Loucy (cell line): Measurements from ENCODE around the gene MED4.
A peak's percentile ranks its signal among the peaks of the same experiment; 100 is the strongest.

Experiments
- H2AFZ ChIP-seq: fragments of 200-600 bp; sonication (generic); 2 replicates; pipeline ENCODE4 v1.6.0; 2016; ENCODE audit warnings: antibody characterized with exemption, mild to moderate bottlenecking, low read length, moderate library complexity
- H3F3A ChIP-seq: fragments of 200-600 bp; 2 replicates; pipeline ENCODE4 v1.6.0; 2016; ENCODE audit warnings: antibody characterized with exemption, low read depth, mild to moderate bottlenecking
- H3K27me3 ChIP-seq: fragments of 200-600 bp; sonication (generic); 2 replicates; pipeline ENCODE4 v1.6.1; 2014; ENCODE audit warnings: low read length, mild to moderate bottlenecking; ENCODE audit not compliant: insufficient read depth, poor library complexity, severe bottlenecking
- H3K36me3 ChIP-seq: fragments of 200-600 bp; sonication (generic); 2 replicates; pipeline ENCODE4 v1.6.1; 2016; ENCODE audit warnings: low read length; ENCODE audit not compliant: insufficient read depth
- H3K4me1 ChIP-seq: fragments of 200-600 bp; sonication (generic); 2 replicates; pipeline ENCODE4 v1.5.1; 2014; ENCODE audit warnings: low read length, mild to moderate bottlenecking; ENCODE audit not compliant: insufficient read depth, poor library complexity, severe bottlenecking
- H3K4me2 ChIP-seq: fragments of 200-600 bp; sonication (generic); 2 replicates; pipeline ENCODE4 v1.6.0; 2014; ENCODE audit warnings: antibody characterized with exemption, low read length, low read depth, mild to moderate bottlenecking; ENCODE audit not compliant: poor library complexity, severe bottlenecking
- H3K4me3 ChIP-seq: fragments of 200-600 bp; sonication (generic); 2 replicates; pipeline ENCODE4 v1.5.1; 2014; ENCODE audit warnings: low read length, mild to moderate bottlenecking, mixed read lengths; ENCODE audit not compliant: poor library complexity, severe bottlenecking
- H3K79me2 ChIP-seq: fragments of 200-600 bp; sonication (generic); 2 replicates; pipeline ENCODE4 v1.6.1; 2014; ENCODE audit warnings: low read length; ENCODE audit not compliant: insufficient read depth
- H3K9ac ChIP-seq: fragments of 200-600 bp; sonication (generic); 2 replicates; pipeline ENCODE4 v1.6.0; 2014; ENCODE audit warnings: mild to moderate bottlenecking, low read depth, low read length, moderate library complexity; ENCODE audit not compliant: poor library complexity, severe bottlenecking
- H3K9me2 ChIP-seq: fragments of 200-600 bp; sonication (generic); replicated peaks from 2 replicates; pipeline ENCODE4 v1.6.1; 2016; ENCODE audit warnings: low read depth, low read length, mixed read lengths
- H3K9me3 ChIP-seq: fragments of 200-600 bp; sonication (generic); 2 replicates; pipeline ENCODE4 v1.6.1; 2014; ENCODE audit warnings: mild to moderate bottlenecking, antibody characterized with exemption, low read length, low read depth; ENCODE audit not compliant: insufficient read depth
- H4K20me1 ChIP-seq: fragments of 200-600 bp; sonication (generic); 2 replicates; pipeline ENCODE4 v1.6.0; 2014; ENCODE audit warnings: antibody characterized with exemption, low read length, mild to moderate bottlenecking; ENCODE audit not compliant: insufficient read depth, poor library complexity, severe bottlenecking
- EZH2phosphoT487 ChIP-seq: fragments of 200-600 bp; IDR thresholded peaks from 2 replicates; pipeline ENCODE4 v1.6.1; 2018; ENCODE audit warnings: antibody characterized with exemption, mild to moderate bottlenecking, moderate library complexity, borderline replicate concordance
- TF ChIP-seq, protein P1 (sequence below): fragments of 200-600 bp; sonication (generic); conservative IDR thresholded peaks from 2 replicates; pipeline ENCODE4 v1.5.1; 2014; ENCODE audit warnings: mild to moderate bottlenecking, antibody characterized with exemption, low read length

The MED4 gene

DNA sequence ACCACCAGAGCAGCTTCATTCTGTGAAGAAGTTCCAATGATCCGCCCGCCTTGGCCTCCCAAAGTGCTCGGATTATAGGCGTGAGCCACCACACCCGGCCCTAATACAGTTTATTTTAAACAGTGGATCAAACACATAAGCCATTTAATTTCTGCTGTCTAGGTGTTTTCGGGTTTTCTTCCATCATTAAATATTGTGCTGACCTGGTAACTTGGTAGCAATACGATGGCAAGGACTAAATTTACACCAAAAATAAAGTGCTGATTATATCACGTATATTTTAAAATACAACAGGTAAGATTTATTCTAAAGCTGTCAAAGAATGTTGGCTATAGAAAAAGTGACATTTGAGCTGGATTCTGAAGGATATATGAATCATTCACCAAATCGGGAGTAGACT lies 1.3 kb downstream of the MED4 start:
- no peaks in the 10 kb centered on the region for H3F3A ChIP-seq
- H3K79me2 ChIP-seq = peaks cover 64% of the 10 kb centered on the region
- peaks cover 42% of the 10 kb centered on the region for H3K4me1 ChIP-seq
- no peak for TF ChIP-seq EZH2phosphoT487
- TF ChIP-seq, protein P1, sequence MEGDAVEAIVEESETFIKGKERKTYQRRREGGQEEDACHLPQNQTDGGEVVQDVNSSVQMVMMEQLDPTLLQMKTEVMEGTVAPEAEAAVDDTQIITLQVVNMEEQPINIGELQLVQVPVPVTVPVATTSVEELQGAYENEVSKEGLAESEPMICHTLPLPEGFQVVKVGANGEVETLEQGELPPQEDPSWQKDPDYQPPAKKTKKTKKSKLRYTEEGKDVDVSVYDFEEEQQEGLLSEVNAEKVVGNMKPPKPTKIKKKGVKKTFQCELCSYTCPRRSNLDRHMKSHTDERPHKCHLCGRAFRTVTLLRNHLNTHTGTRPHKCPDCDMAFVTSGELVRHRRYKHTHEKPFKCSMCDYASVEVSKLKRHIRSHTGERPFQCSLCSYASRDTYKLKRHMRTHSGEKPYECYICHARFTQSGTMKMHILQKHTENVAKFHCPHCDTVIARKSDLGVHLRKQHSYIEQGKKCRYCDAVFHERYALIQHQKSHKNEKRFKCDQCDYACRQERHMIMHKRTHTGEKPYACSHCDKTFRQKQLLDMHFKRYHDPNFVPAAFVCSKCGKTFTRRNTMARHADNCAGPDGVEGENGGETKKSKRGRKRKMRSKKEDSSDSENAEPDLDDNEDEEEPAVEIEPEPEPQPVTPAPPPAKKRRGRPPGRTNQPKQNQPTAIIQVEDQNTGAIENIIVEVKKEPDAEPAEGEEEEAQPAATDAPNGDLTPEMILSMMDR = no peak
- peak overlapping the region; percentile 99 for H3K4me3 ChIP-seq
- H3K27me3 ChIP-seq = peaks cover 3% of the 10 kb centered on the region
- H4K20me1 ChIP-seq = peaks cover 62% of the 10 kb centered on the region
- no peaks in the 10 kb centered on the region for H3K9me3 ChIP-seq
- no peaks in the 10 kb centered on the region for H3K9me2 ChIP-seq
- H3K4me2 ChIP-seq = peak overlapping the region; percentile 85
- H3K9ac ChIP-seq = peak overlapping the region; percentile 97
- H3K36me3 ChIP-seq = no peaks in the 10 kb centered on the region
- no peak overlapping the region for H2AFZ ChIP-seq

DNA sequence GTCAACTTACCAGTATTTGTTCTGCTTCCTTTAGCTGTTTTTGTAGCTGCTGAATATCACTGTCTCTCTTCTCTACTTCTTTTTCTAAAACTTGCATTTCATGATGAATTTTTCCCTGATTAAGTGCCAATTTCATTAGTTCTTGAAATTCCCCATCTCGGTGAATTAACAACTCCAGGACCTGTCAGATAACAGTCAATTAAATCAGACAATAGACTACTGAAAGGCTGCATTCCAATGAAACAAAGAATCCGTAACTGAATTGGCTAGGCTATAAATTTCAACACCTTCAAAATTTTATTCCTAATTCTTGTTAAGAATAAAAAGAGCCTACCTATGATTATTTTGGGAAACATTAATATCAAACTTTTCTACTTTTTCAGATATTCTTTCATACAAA lies 8.6 kb downstream of the MED4 start:
- Histone ChIP-seq H4K20me1 (peaks cover 47% of the 10 kb centered on the region), H2AFZ (no peak overlapping the region), H3K4me2 (no peak overlapping the region), H3K27me3 (no peaks in the 10 kb centered on the region), H3K9ac (no peak overlapping the region), H3K36me3 (peaks cover 47% of the 10 kb centered on the region), H3K4me3 (no peak overlapping the region), H3K9me2 (no peaks in the 10 kb centered on the region), H3K4me1 (peaks cover 19% of the 10 kb centered on the region), H3K79me2 (peaks cover 62% of the 10 kb centered on the region), H3K9me3 (no peaks in the 10 kb centered on the region), H3F3A (no peaks in the 10 kb centered on the region)
- TF ChIP-seq, protein P1 = no peak
- TF ChIP-seq EZH2phosphoT487 = no peak

DNA sequence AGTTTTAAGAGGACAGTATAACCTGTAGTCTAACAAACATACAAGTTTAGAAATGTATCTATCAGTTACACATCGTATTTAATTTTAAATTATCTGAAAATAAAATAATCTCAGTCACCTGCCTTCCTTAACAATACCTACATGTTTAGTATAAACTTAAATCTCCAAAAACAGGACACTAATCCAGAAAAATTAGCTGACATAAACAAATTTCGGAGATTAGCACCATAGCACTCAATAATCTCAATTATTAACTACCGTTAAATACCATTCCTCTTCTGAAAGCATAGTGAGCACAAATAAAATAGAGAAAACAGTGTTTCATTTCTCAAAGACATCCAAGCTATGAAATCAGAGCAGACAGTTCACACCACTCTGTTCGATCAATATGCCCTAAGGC lies 13.2 kb downstream of the MED4 start:
- peaks cover 87% of the 10 kb centered on the region for H3K36me3 ChIP-seq
- no peak overlapping the region for H3K9ac ChIP-seq
- H4K20me1 ChIP-seq = peaks cover 6% of the 10 kb centered on the region
- no peaks in the 10 kb centered on the region for H3K27me3 ChIP-seq
- H3K4me2 ChIP-seq = no peak overlapping the region
- no peak overlapping the region for H2AFZ ChIP-seq
- no peaks in the 10 kb centered on the region for H3K9me2 ChIP-seq
- peaks cover 3% of the 10 kb centered on the region for H3K4me1 ChIP-seq
- H3K9me3 ChIP-seq = no peaks in the 10 kb centered on the region
- TF ChIP-seq EZH2phosphoT487 = no peak
- TF ChIP-seq, protein P1 = no peak
- H3K4me3 ChIP-seq = no peak overlapping the region
- H3K79me2 ChIP-seq = peaks cover 16% of the 10 kb centered on the region
- H3F3A ChIP-seq = no peaks in the 10 kb centered on the region
